MM.1S (cell line): Measurements from ENCODE around the gene SETD1A.

Experiments used
- DNase-seq: peaks from one replicate; pipeline ENCODE4 v3.0.0-alpha.2; 2015
- H2AFZ ChIP-seq: fragments of 300-600 bp; sonication (generic); 2 replicates; pipeline ENCODE4 v1.6.0; 2016; ENCODE audit warnings: antibody characterized with exemption, low read length
- H3F3A ChIP-seq: fragments of 300-600 bp; sonication (generic); 2 replicates; pipeline ENCODE4 v1.6.1; 2016; ENCODE audit warnings: mild to moderate bottlenecking, antibody characterized with exemption, low read length, moderate library complexity, mixed read lengths; ENCODE audit not compliant: insufficient read depth
- H3K27ac ChIP-seq: fragments of 300-600 bp; sonication (generic); 2 replicates; pipeline ENCODE4 v1.5.1; 2016; ENCODE audit warnings: mild to moderate bottlenecking, low read length
- H3K27me3 ChIP-seq: fragments of 300-600 bp; sonication (generic); replicated peaks from 2 replicates; pipeline ENCODE4 v1.6.0; 2016; ENCODE audit warnings: low read length; ENCODE audit not compliant: insufficient read depth
- H3K36me3 ChIP-seq: fragments of 300-600 bp; sonication (generic); replicated peaks from 2 replicates; pipeline ENCODE4 v1.6.1; 2016; ENCODE audit warnings: mild to moderate bottlenecking, low read length, mixed read lengths; ENCODE audit not compliant: insufficient read depth
- H3K4me1 ChIP-seq: fragments of 300-600 bp; sonication (generic); 2 replicates; pipeline ENCODE4 v1.6.1; 2016; ENCODE audit warnings: low read length, mixed read lengths
- H3K4me2 ChIP-seq: fragments of 300-600 bp; sonication (generic); 2 replicates; pipeline ENCODE4 v1.6.0; 2016; ENCODE audit warnings: low read depth, low read length
- H3K4me3 ChIP-seq: fragments of 300-600 bp; sonication (generic); 2 replicates; pipeline ENCODE4 v1.5.1; 2016; ENCODE audit warnings: low read length, mixed read lengths
- H3K79me2 ChIP-seq: fragments of 300-600 bp; sonication (generic); 2 replicates; pipeline ENCODE4 v1.6.1; 2016; ENCODE audit warnings: mixed run types, low read length, mixed read lengths
- H3K9ac ChIP-seq: fragments of 300-600 bp; sonication (generic); 2 replicates; pipeline ENCODE4 v1.6.1; 2016; ENCODE audit warnings: low read length, mixed read lengths
- H3K9me2 ChIP-seq: fragments of 300-600 bp; sonication (generic); replicated peaks from 2 replicates; pipeline ENCODE4 v1.6.1; 2016; ENCODE audit warnings: mild to moderate bottlenecking, low read length, mixed read lengths; ENCODE audit not compliant: insufficient read depth
- H3K9me3 ChIP-seq: fragments of 300-600 bp; sonication (generic); replicated peaks from 2 replicates; pipeline ENCODE4 v1.6.1; 2016; ENCODE audit warnings: mild to moderate bottlenecking, low read length, mixed read lengths; ENCODE audit not compliant: insufficient read depth
- H4K20me1 ChIP-seq: fragments of 300-600 bp; sonication (generic); 2 replicates; pipeline ENCODE4 v1.6.1; 2016; ENCODE audit warnings: mild to moderate bottlenecking, low read length, moderate library complexity, mixed read lengths; ENCODE audit not compliant: insufficient read depth
- EZH2 ChIP-seq: fragments of 300-600 bp; sonication (generic); optimal IDR thresholded peaks from 2 replicates; pipeline ENCODE3; 2017; ENCODE audit warnings: low read depth, mild to moderate bottlenecking, antibody characterized with exemption, low read length, mixed read lengths
- EZH2phosphoT487 ChIP-seq: fragments of 300-600 bp; sonication (generic); IDR thresholded peaks from 2 replicates; pipeline ENCODE4 v1.6.1; 2018; ENCODE audit warnings: antibody characterized with exemption, low read length
- TF ChIP-seq, protein P1 (sequence below): fragments of 300-600 bp; sonication (generic); IDR thresholded peaks from 2 replicates; pipeline ENCODE4 v1.5.1; 2016; ENCODE audit warnings: antibody characterized with exemption, low read length, mixed read lengths

The SETD1A gene

DNA sequence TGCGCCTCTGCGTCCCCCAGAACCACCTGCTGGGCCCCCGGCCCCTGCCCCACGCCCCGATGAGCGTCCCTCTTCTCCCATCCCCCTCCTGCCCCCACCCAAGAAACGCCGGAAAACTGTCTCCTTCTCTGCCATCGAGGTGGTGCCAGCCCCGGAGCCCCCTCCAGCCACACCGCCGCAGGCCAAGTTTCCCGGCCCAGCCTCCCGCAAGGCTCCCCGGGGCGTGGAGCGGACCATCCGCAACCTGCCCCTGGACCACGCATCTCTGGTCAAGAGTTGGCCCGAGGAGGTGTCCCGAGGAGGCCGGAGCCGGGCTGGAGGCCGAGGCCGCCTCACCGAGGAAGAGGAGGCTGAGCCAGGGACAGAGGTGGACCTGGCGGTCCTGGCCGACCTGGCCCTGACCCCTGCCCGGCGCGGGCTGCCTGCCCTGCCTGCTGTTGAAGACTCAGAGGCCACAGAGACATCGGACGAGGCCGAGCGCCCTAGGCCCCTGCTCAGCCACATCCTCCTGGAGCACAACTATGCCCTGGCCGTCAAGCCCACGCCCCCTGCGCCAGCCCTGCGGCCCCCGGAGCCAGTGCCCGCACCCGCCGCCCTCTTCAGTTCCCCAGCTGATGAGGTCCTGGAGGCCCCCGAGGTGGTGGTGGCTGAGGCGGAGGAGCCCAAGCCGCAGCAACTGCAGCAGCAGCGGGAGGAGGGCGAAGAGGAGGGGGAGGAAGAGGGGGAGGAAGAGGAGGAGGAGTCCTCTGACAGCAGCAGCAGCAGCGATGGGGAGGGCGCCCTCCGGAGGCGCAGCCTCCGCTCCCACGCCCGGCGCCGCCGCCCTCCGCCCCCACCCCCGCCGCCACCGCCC, 21.8 kb downstream of the SETD1A start:
- H4K20me1 ChIP-seq: no peaks in the 10 kb centered on the region
- no peaks in the 10 kb centered on the region for H3K4me1 ChIP-seq
- no peak overlapping the region for H3K9ac ChIP-seq
- no peak overlapping the region for H3K4me2 ChIP-seq
- H3K79me2 ChIP-seq: no peaks in the 10 kb centered on the region
- H3K27me3 ChIP-seq: no peaks in the 10 kb centered on the region
- no peak overlapping the region for H3K4me3 ChIP-seq
- no peaks in the 10 kb centered on the region for H3K36me3 ChIP-seq
- no peaks in the 10 kb centered on the region for H3K9me3 ChIP-seq
- no peaks in the 10 kb centered on the region for H3F3A ChIP-seq
- DNase-seq: no peak
- TF ChIP-seq EZH2phosphoT487 (no peak), EZH2 (no peak)
- TF ChIP-seq, protein P1, sequence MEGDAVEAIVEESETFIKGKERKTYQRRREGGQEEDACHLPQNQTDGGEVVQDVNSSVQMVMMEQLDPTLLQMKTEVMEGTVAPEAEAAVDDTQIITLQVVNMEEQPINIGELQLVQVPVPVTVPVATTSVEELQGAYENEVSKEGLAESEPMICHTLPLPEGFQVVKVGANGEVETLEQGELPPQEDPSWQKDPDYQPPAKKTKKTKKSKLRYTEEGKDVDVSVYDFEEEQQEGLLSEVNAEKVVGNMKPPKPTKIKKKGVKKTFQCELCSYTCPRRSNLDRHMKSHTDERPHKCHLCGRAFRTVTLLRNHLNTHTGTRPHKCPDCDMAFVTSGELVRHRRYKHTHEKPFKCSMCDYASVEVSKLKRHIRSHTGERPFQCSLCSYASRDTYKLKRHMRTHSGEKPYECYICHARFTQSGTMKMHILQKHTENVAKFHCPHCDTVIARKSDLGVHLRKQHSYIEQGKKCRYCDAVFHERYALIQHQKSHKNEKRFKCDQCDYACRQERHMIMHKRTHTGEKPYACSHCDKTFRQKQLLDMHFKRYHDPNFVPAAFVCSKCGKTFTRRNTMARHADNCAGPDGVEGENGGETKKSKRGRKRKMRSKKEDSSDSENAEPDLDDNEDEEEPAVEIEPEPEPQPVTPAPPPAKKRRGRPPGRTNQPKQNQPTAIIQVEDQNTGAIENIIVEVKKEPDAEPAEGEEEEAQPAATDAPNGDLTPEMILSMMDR: no peak
- H3K27ac ChIP-seq: no peak overlapping the region
- no peaks in the 10 kb centered on the region for H3K9me2 ChIP-seq
- no peak overlapping the region for H2AFZ ChIP-seq

DNA sequence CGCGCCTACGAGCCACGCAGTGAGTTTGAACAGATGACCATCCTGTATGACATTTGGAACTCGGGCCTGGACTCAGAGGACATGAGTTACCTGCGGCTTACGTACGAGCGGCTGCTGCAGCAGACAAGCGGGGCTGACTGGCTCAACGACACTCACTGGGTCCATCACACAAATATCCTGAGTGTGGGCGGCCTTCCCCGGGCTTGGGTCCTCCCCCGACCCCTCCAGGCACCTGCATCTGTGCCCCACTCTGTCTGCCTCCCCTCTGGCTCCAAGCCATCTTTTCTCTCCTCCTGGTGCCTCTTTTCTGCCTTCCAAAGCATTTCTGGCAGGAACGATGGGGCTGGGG, 22.4 kb downstream of the SETD1A start:
- no peak overlapping the region for H3K4me2 ChIP-seq
- H3K79me2 ChIP-seq: no peaks in the 10 kb centered on the region
- no peak overlapping the region for H3K4me3 ChIP-seq
- no peak overlapping the region for H3K9ac ChIP-seq
- DNase-seq: no peak
- no peaks in the 10 kb centered on the region for H3F3A ChIP-seq
- no peaks in the 10 kb centered on the region for H3K9me3 ChIP-seq
- no peaks in the 10 kb centered on the region for H4K20me1 ChIP-seq
- no peaks in the 10 kb centered on the region for H3K27me3 ChIP-seq
- H3K9me2 ChIP-seq: no peaks in the 10 kb centered on the region
- no peaks in the 10 kb centered on the region for H3K36me3 ChIP-seq
- no peak overlapping the region for H2AFZ ChIP-seq
- TF ChIP-seq EZH2phosphoT487: no peak
- TF ChIP-seq, protein P1: no peak
- no peak for TF ChIP-seq EZH2
- H3K27ac ChIP-seq: no peak overlapping the region
- H3K4me1 ChIP-seq: no peaks in the 10 kb centered on the region

- DNase-seq: no peak
- no peak overlapping the region for H3K4me2 ChIP-seq
- no peaks in the 10 kb centered on the region for H3K27me3 ChIP-seq
- H3K9me2 ChIP-seq: no peaks in the 10 kb centered on the region
- H3K4me3 ChIP-seq: no peak overlapping the region
- no peaks in the 10 kb centered on the region for H3F3A ChIP-seq
- no peak overlapping the region for H3K27ac ChIP-seq
- H2AFZ ChIP-seq: no peak overlapping the region
- no peaks in the 10 kb centered on the region for H3K9me3 ChIP-seq
- no peaks in the 10 kb centered on the region for H3K4me1 ChIP-seq
- no peaks in the 10 kb centered on the region for H3K36me3 ChIP-seq
- no peak overlapping the region for H3K9ac ChIP-seq
- H4K20me1 ChIP-seq: no peaks in the 10 kb centered on the region
- TF ChIP-seq, protein P1: no peak
- TF ChIP-seq EZH2: no peak
- TF ChIP-seq EZH2phosphoT487: no peak
- H3K79me2 ChIP-seq: no peaks in the 10 kb centered on the region
These were observed 22.9 kb downstream of the SETD1A start for GRCh38 chr16:30980434-30980833.
